SK-N-SH (cell line): ENCODE data around the gene NPC2. TPM values are rescaled to one million over a fixed set of nuclear protein-coding genes. Genes with fewer than 3 reads are reported as not detected.

Source experiments
- CTCF ChIA-PET: fragments of 300-600, 350-600 bp; formaldehyde crosslinking; extraction: SDS; loops from one replicate; lab custom pipeline; 2021; lab: Yijun Ruan, JAX
- POLR2A ChIA-PET: fragments of 350-600 bp; sonication (Branson Sonifier 250); formaldehyde crosslinking; extraction: SDS; loops from one replicate; lab custom pipeline; 2020; ENCODE audit warnings: antibody characterized with exemption, inconsistent platforms; lab: Yijun Ruan, JAX
- DNase-seq: peaks from one replicate; pipeline ENCODE4 v3.0.0; 2012
- H2AFZ ChIP-seq: fragments of 200-600 bp; sonication (generic); 2 replicates; pipeline ENCODE4 v1.8.1; 2016; ENCODE audit warnings: antibody characterized with exemption, mild to moderate bottlenecking, low read depth
- H3F3A ChIP-seq: fragments of 200-600 bp; sonication (generic); replicated peaks from 2 replicates; pipeline ENCODE3; 2016; ENCODE audit warnings: antibody characterized with exemption, mild to moderate bottlenecking; ENCODE audit not compliant: insufficient read depth
- H3K27ac ChIP-seq, 2 experiments: fragments of 200-500 bp in 1 of 2; fragments of 200-600 bp in 1 of 2; sonication (Bioruptor generic) in 1 of 2; sonication (generic), shearing (Covaris generic) in 1 of 2; 2 replicates each; pipeline versions ENCODE4 v1.5.1 to v1.6.1; 2014 to 2016; ENCODE audit warnings: low read depth in 2 of 2, inconsistent platforms in 1 of 2, low read length in 1 of 2, mild to moderate bottlenecking in 1 of 2, mixed read lengths in 1 of 2
- H3K27me3 ChIP-seq: fragments of 200-600 bp; sonication (generic), shearing (Covaris generic); 2 replicates; pipeline ENCODE4 v1.6.1; 2016; ENCODE audit warnings: mixed run types; ENCODE audit not compliant: insufficient read depth
- H3K36me3 ChIP-seq, 2 experiments: fragments of 200-500 bp in 1 of 2; fragments of 200-600 bp in 1 of 2; sonication (Bioruptor generic) in 1 of 2; sonication (generic) in 1 of 2; replicated peaks in 1 of 2; 2 replicates each; pipeline versions ENCODE3 to v1.5.1; 2014 to 2016; ENCODE audit warnings: low read length in 1 of 2, mild to moderate bottlenecking in 1 of 2; ENCODE audit not compliant: insufficient read depth in 2 of 2, control insufficient read depth in 1 of 2
- H3K4me1 ChIP-seq, 2 experiments: fragments of 200-500 bp in 1 of 2; fragments of 200-600 bp in 1 of 2; sonication (Bioruptor generic) in 1 of 2; sonication (generic), shearing (Covaris generic) in 1 of 2; 2 replicates each; pipeline versions ENCODE4 v1.5.1 to v1.6.1; 2014 to 2016; ENCODE audit warnings: low read depth in 1 of 2, low read length in 1 of 2, mixed run types in 1 of 2; ENCODE audit not compliant: insufficient read depth in 2 of 2, control insufficient read depth in 1 of 2
- H3K4me2 ChIP-seq: fragments of 200-600 bp; sonication (generic), shearing (Covaris generic); 2 replicates; pipeline ENCODE4 v1.6.1; 2017; ENCODE audit warnings: mixed run types
- H3K4me3 ChIP-seq, 2 experiments: fragments of 200-500 bp in 1 of 2; fragments of 200-600 bp in 1 of 2; sonication (Bioruptor generic) in 1 of 2; sonication (generic), shearing (Covaris generic) in 1 of 2; 2 replicates each; pipeline versions ENCODE4 v1.5.1 to v1.8.1; 2014 to 2016; ENCODE audit warnings: low read depth in 2 of 2, inconsistent platforms in 1 of 2, low read length in 1 of 2, mild to moderate bottlenecking in 1 of 2, mixed read lengths in 1 of 2, moderate library complexity in 1 of 2
- H3K79me2 ChIP-seq: fragments of 200-600 bp; sonication (generic); 2 replicates; pipeline ENCODE4 v1.8.1; 2017; ENCODE audit warnings: mild to moderate bottlenecking; ENCODE audit not compliant: insufficient read depth
- H3K9ac ChIP-seq: fragments of 200-600 bp; sonication (generic); 2 replicates; pipeline ENCODE4 v1.6.1; 2017; ENCODE audit warnings: mixed run types
- H3K9me2 ChIP-seq: fragments of 200-600 bp; sonication (generic); 2 replicates; pipeline ENCODE4 v1.6.1; 2017; ENCODE audit warnings: mixed run types
- H3K9me3 ChIP-seq: fragments of 200-600 bp; sonication (generic); 2 replicates; pipeline ENCODE4 v1.6.1; 2017; ENCODE audit warnings: mixed run types, mild to moderate bottlenecking, moderate library complexity
- H4K20me1 ChIP-seq: fragments of 200-600 bp; sonication (generic); 2 replicates; pipeline ENCODE4 v1.6.1; 2017; ENCODE audit warnings: mild to moderate bottlenecking, mixed run types; ENCODE audit not compliant: insufficient read depth
- CHD2 ChIP-seq: fragments of 150-350 bp; IDR thresholded peaks from 2 replicates; pipeline ENCODE4 v1.6.1; 2018; ENCODE audit warnings: low read length; ENCODE audit not compliant: partially characterized antibody
- FOSL2 ChIP-seq: IDR thresholded peaks from 2 replicates; pipeline ENCODE4 v1.4.0; 2012; ENCODE audit warnings: low read depth, mild to moderate bottlenecking, moderate library complexity, borderline replicate concordance
- FOXM1 ChIP-seq: IDR thresholded peaks from 2 replicates; pipeline ENCODE4 v1.4.0; 2012; ENCODE audit warnings: low read depth, mild to moderate bottlenecking
- MAX ChIP-seq: IDR thresholded peaks from 2 replicates; pipeline ENCODE4 v1.4.0; 2012; ENCODE audit warnings: low read depth
- MEF2A ChIP-seq: IDR thresholded peaks from 2 replicates; pipeline ENCODE4 v1.4.0; 2012; ENCODE audit warnings: low read depth, borderline replicate concordance
- NFIC ChIP-seq: IDR thresholded peaks from 2 replicates; pipeline ENCODE4 v1.4.0; 2012; ENCODE audit warnings: borderline replicate concordance
- NRF1 ChIP-seq: IDR thresholded peaks from 2 replicates; pipeline ENCODE4 v1.6.1; 2012; ENCODE audit warnings: low read depth, mild to moderate bottlenecking, low read length
- RFX5 ChIP-seq: IDR thresholded peaks from 2 replicates; pipeline ENCODE4 v1.6.1; 2012; ENCODE audit warnings: mild to moderate bottlenecking, improper control_type of control experiment, low read length
- RXRA ChIP-seq: IDR thresholded peaks from 2 replicates; pipeline ENCODE4 v1.4.0; 2012; ENCODE audit warnings: low read depth, mild to moderate bottlenecking, borderline replicate concordance
- SMC3 ChIP-seq: IDR thresholded peaks from 2 replicates; pipeline ENCODE4 v1.6.1; 2012; ENCODE audit warnings: low read depth, low read length, improper control_type of control experiment
- TCF12 ChIP-seq: IDR thresholded peaks from 2 replicates; pipeline ENCODE4 v1.4.0; 2012
- TEAD4 ChIP-seq: IDR thresholded peaks from 2 replicates; pipeline ENCODE4 v1.4.0; 2012; ENCODE audit warnings: mild to moderate bottlenecking, borderline replicate concordance; ENCODE audit not compliant: insufficient read depth
- USF2 ChIP-seq: fragments of 150-350 bp; IDR thresholded peaks from 2 replicates; pipeline ENCODE4 v1.6.1; 2017; ENCODE audit warnings: antibody characterized with exemption, low read length, low read depth, borderline replicate concordance
- YY1 ChIP-seq: IDR thresholded peaks from 2 replicates; pipeline ENCODE4 v1.4.0; 2012; ENCODE audit warnings: low read depth, mild to moderate bottlenecking
- ZBTB33 ChIP-seq: IDR thresholded peaks from 2 replicates; pipeline ENCODE4 v1.4.0; 2012; ENCODE audit warnings: low read depth, borderline replicate concordance
- WGBS: methylation state at CpG from one replicate; pipeline ENCODE4 v1.1.6; 2017; ENCODE audit warnings: low lambda C conversion rate; 5-methylcytosine and 5-hydroxymethylcytosine counted together
- polyA plus RNA-seq, 3 experiments: library from polyadenylated mRNA; depleted of rRNA; stranded (reverse); fragments of >200 nt; gene quantifications; 2 replicates each; pipeline ENCODE4 v1.2.3, GENCODE V29; 2012

NPC2 gene
- polyA plus RNA-seq, 1 of the 3 experiments (the other 2 are of a cell fraction), result 522 TPM

GRCh38 chr14:74441113-74441512 lies 52.0 kb downstream of the NPC2 start:
- Histone ChIP-seq H3K4me2 (no peak overlapping the region), H3K9me3 (no peaks in the 10 kb centered on the region), H3K9ac (no peak overlapping the region), H3K79me2 (no peaks in the 10 kb centered on the region), H2AFZ (no peak overlapping the region), H3K4me1 (no peaks in the 10 kb centered on the region), H3K27me3 (peaks cover 33% of the 10 kb centered on the region), H3K9me2 (no peaks in the 10 kb centered on the region), H4K20me1 (no peaks in the 10 kb centered on the region), H3F3A (no peaks in the 10 kb centered on the region), H3K27ac (no peak overlapping the region), H3K36me3 (no peaks in the 10 kb centered on the region), H3K4me3 (no peak overlapping the region)
- ChIA-PET CTCF (interaction anchor here (0.6 to 1.0 kb wide), 2 partner anchors 117 to 175 kb away, joined by 3 read pairs; no protein-coding TSS in a partner anchor), POLR2A (no interaction called here)
- TF ChIP-seq FOXM1 (no peak), RXRA (no peak), NFIC (no peak), SMC3 (no peak), ZBTB33 (no peak), MAX (no peak), FOSL2 (no peak), NRF1 (no peak), USF2 (no peak), TEAD4 (no peak), YY1 (no peak), CHD2 (no peak), RFX5 (no peak)
- DNase-seq, result no peak
- WGBS, result 29% methylated on average over 3 of the region's 3 CpGs

- CTCF ChIA-PET, result interaction anchor here (0.8 to 1.3 kb wide), 2 partner anchors 12 to 40 kb away, joined by 5 read pairs; partner anchors contain the start of gene SYNDIG1L
- POLR2A ChIA-PET, result no interaction called here
- TF ChIP-seq ZBTB33 (no peak), MEF2A (no peak), TCF12 (no peak), TEAD4 (no peak), RFX5 (no peak)
Measured at GRCh38 chr14:74438351-74438915, 54.7 kb downstream of the NPC2 start.

More at GRCh38 chr14:74438351-74438915, 54.7 kb downstream of the NPC2 start:
- Histone ChIP-seq H3F3A (no peaks in the 10 kb centered on the region), H3K4me2 (no peak overlapping the region), H3K9ac (no peak overlapping the region), H3K4me1 (no peaks in the 10 kb centered on the region), H2AFZ (no peak overlapping the region), H3K4me3 (no peak overlapping the region), H3K27ac (no peak overlapping the region), H3K9me2 (no peaks in the 10 kb centered on the region), H4K20me1 (no peaks in the 10 kb centered on the region), H3K79me2 (no peaks in the 10 kb centered on the region), H3K36me3 (no peaks in the 10 kb centered on the region), H3K27me3 (peaks cover 35% of the 10 kb centered on the region), H3K9me3 (no peaks in the 10 kb centered on the region)
- WGBS, result 56% methylated on average over 3 of the region's 3 CpGs
- no peak for DNase-seq
